GM21381 (cell line): ENCODE results near the gene ADAM10.

Experiments used
- ATAC-seq: cut with Tn5 transposase; IDR thresholded peaks from one replicate; pipeline ENCODE4 v1.9.1; 2021; ENCODE audit warnings: mild to moderate bottlenecking, moderate library complexity; ENCODE audit not compliant: unreplicated experiment

Gene ADAM10

DNA sequence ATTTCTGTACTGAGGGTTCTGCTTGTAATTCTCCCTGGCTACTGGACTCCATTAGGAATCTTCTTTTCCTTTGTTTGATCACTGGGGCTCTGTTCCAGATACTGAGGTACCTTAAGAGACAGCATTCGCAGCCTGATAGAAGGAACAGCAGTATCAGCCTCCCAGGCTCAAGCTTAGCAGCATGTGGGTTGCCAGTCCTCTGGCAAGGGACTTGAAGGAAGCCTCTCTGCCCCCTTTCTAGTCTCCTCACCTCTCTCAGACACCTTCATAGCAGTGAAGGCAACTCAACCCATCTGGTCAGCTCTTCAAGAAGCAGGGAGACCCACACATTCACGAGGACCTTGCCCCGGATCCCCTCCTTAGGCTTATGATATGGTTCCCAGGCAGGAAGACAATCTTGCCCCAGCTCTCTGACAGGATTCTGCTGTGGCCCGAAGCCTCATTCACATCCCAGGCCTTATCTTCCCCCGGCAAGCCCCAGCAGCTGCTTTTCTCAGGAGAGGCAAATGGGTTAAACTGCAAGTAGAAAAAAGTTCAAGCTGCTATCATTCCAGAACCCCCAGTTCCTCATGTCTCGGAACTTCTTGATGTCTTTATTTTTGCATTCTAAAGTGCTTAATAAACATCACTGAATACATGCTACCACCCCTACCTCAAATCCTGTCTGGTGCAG is 164.6 kb downstream of the ADAM10 start:
- no peak for ATAC-seq

DNA sequence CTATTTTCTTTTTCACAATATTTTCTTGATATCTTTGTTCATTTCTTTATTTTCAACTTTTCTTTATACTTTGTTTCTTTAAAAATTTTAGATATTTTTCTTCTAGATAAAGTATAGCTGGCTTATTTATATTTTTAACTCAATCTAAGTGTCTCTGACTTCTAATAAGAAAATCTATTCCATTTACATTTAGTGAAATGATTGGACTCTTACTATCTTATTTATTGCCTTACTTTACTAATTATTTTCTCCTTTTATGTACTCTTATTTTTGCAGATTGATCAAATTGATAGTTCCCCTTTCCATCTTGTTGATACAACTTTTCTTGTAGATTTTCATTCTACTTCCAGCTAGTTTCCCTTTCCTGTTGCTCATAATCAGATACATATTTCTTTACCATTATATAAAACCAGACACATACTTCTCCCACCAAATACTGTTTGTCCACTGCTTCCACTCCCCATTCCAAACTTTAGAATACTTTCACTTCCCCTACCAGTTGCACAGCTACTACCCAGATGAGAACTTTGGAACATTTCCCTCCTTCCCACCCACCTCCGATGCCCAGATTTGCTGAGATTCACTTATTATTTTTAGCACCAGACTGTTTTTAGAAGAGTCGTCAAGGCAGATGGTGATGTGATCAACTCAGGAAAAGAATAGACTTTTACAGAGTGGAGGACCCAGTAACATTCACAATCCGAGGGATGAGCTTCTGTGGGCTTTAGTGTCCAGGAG is 166.2 kb downstream of the ADAM10 start:
- no peak for ATAC-seq

DNA sequence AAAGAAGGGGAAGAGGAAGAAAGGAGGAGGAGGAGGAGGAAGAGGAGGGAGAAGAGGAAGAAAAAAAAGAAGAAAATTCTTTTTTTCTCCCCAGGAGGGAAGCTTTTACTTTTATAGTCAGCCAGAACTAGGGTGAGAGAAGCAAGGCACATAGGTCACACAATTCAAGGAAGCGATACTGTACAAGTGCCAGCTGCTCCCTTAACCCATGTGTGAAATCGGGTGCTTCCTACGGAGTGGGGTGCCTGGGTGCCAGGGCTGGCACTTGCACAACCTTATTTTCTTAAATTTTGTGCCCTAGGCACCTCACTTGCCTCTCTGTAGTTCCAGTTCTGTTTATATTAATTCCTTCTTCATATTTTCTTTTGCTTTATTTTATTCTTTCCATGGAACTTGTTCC is 167.3 kb downstream of the ADAM10 start:
- ATAC-seq: no peak

GRCh38 chr15:58576657-58577056 is 172.8 kb downstream of the ADAM10 start:
- no peak for ATAC-seq

DNA sequence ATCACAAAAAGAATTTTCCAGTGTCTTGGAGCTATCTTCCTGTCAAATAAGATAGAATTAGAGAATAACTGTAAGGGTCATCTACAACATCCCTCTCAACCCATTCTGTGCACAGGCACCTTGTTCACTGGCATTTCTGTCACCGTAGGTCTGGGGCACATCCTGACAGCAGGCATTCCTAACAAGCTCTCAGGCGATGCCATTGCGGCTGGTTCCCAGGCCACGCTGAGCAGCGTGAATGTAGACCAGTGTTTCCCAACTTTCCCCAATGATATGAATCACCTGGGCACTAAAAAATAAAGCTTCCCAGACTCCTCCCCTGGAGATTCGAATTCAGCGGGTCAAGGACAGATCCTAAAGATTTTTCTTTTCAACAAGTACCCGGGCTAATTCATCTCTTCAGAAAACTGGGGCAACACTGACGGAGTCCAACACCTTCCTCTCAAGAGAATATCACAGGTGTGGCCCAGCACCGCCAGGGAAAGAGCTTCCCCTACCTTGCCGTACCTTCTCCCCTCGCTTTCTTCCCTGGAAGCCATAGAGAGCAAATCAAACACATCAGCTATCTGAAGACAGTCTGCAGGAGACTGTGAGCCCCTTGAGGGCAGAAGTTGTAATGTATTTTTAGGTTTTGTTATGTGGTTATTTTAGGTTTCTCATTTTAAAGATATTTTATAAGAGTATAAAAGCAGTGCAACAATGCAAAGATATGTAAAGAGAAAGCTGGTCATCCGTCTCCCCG is 174.3 kb downstream of the ADAM10 start:
- ATAC-seq: no peak

DNA sequence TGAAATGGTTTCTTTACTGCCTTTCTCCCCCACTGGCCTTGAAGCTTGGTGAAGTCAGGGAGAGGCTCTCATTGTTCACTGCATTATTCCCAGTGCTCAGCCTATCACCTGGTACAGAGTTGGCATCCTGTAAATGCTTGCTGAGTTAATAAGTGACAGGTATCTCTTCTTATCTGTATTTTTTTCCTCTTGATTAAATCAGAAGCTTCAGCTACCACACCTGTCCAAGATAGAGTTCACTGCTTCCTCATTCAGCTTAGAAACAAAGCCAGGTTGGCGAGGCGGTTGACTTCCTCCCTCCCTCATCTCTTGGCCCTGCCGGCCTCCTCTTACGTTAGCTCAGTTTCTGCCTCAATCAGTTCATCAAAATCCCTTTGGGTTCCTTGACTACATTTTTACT is 174.9 kb downstream of the ADAM10 start:
- ATAC-seq: no peak

DNA sequence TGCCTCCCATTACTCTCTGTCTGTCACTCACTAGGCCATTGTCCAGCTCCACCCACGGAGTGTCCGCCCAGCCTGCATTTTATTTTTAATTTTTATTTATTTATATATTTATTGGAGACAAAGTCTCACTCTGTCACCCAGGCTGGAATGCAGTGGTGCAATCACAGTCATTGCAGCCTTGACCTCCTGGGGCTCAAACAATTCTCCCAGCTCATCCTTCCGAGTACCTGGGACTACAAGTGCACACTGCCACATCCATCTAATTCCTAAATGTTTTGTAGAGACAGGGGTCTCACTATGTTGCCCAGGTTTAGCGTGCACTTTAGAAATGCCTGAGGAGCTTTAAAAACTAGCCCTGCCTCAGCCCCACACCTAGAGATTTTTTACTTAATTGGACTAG is 176.2 kb downstream of the ADAM10 start:
- no peak for ATAC-seq

- ATAC-seq: no peak
These were observed 177.0 kb downstream of the ADAM10 start for GRCh38 chr15:58572521-58572920.

DNA sequence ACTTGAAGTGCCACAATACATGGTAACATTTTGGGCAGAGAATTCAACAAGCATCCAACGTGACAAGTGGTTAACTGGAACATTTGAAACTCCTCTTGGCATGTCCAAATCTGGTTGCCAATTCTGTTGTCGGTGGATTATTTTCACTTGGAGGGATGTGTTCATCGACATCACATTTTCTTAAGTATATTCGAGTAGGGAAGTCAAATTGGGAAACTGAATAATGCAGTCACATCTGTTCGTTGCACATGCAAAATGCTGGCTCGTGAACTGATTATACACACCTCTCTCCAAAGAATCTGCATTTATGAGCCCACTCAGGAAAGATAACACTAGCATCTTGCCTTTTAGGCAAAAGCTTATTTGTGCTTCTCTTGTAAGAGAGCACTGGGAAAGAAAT is 178.0 kb downstream of the ADAM10 start:
- no peak for ATAC-seq

GRCh38 chr15:58569455-58569854 is 180.1 kb downstream of the ADAM10 start:
- ATAC-seq: no peak

GRCh38 chr15:58568157-58568571 is 181.3 kb downstream of the ADAM10 start:
- no peak for ATAC-seq

DNA sequence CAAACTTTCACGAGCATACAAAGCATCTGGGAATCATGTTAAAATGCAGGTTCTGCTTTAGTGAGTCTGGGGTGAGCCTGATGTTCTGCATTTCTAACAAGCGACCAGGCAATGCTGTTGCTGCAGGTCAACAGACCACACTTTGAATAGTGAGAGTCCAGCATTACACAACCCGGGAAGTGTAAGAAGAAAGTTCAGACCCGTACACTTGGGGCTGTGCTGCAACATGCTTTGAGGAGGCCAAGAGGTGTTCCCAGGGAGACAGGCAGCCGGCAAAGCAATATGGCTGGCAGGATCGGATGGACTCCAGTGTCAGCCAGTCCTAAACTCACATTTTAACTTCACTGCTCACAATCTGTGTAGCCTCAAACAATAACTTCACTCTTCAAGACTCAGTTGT is 183.5 kb downstream of the ADAM10 start:
- ATAC-seq: no peak

DNA sequence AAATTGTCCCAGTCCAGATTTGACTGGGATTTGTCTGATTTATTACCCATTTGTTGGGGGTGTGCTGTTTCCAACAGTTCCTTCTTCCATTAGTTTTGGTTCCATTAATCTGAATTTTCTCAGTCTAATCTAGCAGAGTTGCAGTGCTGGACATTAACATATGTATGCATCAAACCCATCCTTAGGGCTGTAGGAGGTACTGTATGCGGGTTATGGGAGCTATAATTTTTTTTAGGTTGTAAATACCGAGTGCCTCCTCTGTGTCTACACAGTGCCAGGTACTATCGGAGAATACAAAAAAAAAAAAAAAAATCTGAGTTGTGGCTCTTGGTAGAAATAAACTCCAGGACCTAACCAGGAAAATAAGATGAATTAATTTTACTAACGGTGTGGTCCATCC is 183.9 kb downstream of the ADAM10 start:
- no peak for ATAC-seq

GRCh38 chr15:58564981-58565380 is 184.5 kb downstream of the ADAM10 start:
- no peak for ATAC-seq

DNA sequence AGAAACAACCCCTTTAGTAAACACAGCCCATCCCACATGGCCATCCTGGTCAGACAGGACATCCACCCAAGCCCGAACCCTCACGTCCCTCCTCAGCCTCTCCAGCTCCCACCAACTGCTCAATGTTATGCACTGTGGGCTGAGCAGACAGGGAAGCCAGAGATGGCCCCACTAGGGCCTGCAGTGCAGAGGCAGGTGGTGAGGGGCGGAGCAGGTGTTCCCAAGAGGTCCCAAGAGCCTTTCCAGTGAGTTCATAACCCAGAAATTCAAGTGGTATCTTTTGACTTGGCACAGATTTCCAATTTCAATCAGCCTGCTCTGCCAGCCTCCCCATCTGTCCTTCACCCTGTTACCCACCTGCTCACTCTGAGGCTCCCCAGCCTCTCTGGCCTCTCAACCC is 187.4 kb downstream of the ADAM10 start:
- ATAC-seq: no peak

GRCh38 chr15:58561321-58561720 is 188.2 kb downstream of the ADAM10 start:
- ATAC-seq: no peak

DNA sequence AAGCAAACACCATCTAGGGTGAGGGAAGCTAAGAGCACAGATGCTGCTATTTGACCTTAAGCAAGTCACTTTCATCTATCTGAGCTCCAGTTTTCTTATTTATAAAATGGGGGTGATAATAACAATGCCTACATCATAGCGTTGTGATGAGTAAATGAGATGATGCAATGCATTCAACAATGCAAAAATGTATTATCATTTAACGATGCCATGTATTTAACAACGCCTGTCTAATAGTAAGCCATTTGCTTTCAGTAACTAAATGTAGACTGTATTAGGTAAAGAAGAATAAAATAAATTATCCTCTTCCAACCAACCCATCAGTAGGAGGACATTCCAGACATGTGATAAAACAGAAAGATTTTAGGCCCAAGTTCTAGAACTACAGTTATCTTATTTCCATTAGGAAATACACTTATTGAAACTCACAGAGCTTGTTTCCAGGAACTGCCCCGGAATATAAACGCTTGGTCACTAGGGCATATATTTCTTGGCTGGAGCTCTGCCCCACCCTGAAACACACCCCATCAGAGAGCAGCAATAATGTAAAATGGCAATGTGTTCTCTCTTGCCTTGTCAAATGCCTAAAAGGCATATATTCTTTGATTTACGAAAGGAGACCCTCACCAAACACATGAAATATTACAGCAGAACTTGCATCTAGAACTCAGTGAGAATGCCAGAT is 189.5 kb downstream of the ADAM10 start:
- ATAC-seq: no peak

DNA sequence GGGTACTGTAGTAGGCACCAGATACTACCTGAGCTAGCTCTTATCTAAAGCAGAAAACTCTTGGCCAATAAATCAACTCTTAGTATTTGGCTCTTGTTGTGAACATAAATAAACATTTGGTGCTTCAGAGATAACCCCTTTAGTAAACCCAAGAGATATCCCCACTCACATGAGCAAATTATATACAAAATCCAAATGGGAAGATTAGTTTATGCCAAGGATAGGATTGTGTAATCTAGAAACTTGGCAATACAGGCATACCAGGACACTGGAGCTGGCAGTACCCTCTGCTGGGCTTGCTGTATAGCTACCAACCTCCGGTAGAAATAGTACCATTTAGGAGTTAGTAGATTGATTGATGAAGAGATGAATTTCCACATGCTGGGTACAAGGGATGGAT is 190.7 kb downstream of the ADAM10 start:
- ATAC-seq: no peak

- ATAC-seq: no peak
These were observed 193.0 kb downstream of the ADAM10 start for GRCh38 chr15:58556541-58556940.

- ATAC-seq: no peak
These were observed 193.5 kb downstream of the ADAM10 start for GRCh38 chr15:58556028-58556361.

- ATAC-seq: no peak
These were observed 194.1 kb downstream of the ADAM10 start for GRCh38 chr15:58555162-58556027.
